Thoracic aorta (tissue), 2 donors: Measurements from ENCODE around the gene NF1. TPM values are rescaled to one million over a fixed set of nuclear protein-coding genes. Genes with fewer than 3 reads are reported as not detected.

Source experiments
- ATAC-seq: fragments of 150-250 bp; one replicate; pipeline ENCODE4 v1.8.0; 2017; ENCODE audit warnings: low read depth; ENCODE audit not compliant: insufficient number of reproducible peaks, low FRiP score
- DNase-seq: peaks from one replicate; pipeline ENCODE4 v3.0.0-alpha.2; 2020; ENCODE audit warnings: low spot score
- H3K27ac ChIP-seq, 2 donors: fragments of 200-600 bp; sonication (generic); 1 replicate in 1 of 2; 2 replicates in 1 of 2; pipeline ENCODE4 v1.5.1; 2016; ENCODE audit warnings: mild to moderate bottlenecking in 2 of 2, moderate library complexity in 2 of 2
- H3K27me3 ChIP-seq: fragments of 200-600 bp; sonication (generic); replicated peaks from 2 replicates; pipeline ENCODE4 v1.6.0; 2016; ENCODE audit warnings: mild to moderate bottlenecking; ENCODE audit not compliant: insufficient read depth
- H3K36me3 ChIP-seq: fragments of 200-600 bp; sonication (generic); one replicate; pipeline ENCODE4 v1.5.1; 2016
- H3K4me1 ChIP-seq, 2 donors: fragments of 200-600 bp; sonication (generic); 1 replicate in 1 of 2; 2 replicates in 1 of 2; pipeline versions ENCODE4 v1.5.1 to v1.6.0; 2016; ENCODE audit warnings: low read depth in 2 of 2, mild to moderate bottlenecking in 1 of 2; ENCODE audit not compliant: control insufficient read depth in 1 of 2
- H3K4me3 ChIP-seq: fragments of 200-600 bp; sonication (generic); 2 replicates; pipeline ENCODE4 v1.5.1; 2016; ENCODE audit warnings: mild to moderate bottlenecking
- H3K9me3 ChIP-seq: fragments of 200-600 bp; sonication (generic); 2 replicates; pipeline ENCODE4 v1.5.1; 2016
- CTCF ChIP-seq: fragments of 200-600 bp; sonication (generic); IDR thresholded peaks from one replicate; pipeline ENCODE4 v1.5.1; 2019; ENCODE audit warnings: antibody characterized with exemption
- total RNA-seq, 2 donors: library from RNA; depleted of rRNA; stranded (reverse); fragments of >200 nt; gene quantifications; one replicate each; pipeline versions ENCODE4 v1.1.0 to v1.2.3, GENCODE V29; 2016

Gene NF1
- total RNA-seq, 2 donors from 2014 or later, result 60.9 to 105 TPM

- ATAC-seq (no peak), DNase-seq (no peak)
- Histone ChIP-seq H3K36me3 (no peaks in the 10 kb centered on the region), H3K27me3 (no peaks in the 10 kb centered on the region), H3K4me3 (no peak overlapping the region), H3K9me3 (no peaks in the 10 kb centered on the region), H3K4me1 (peaks cover under 1 to 4% of the 10 kb centered on the region in 2 donors), H3K27ac (no peak overlapping the region)
- TF ChIP-seq CTCF, result no peak
Observed at GRCh38 chr17:31114956-31115555, 20.3 kb downstream of the NF1 start.

- Histone ChIP-seq H3K27me3 (no peaks in the 10 kb centered on the region), H3K9me3 (no peaks in the 10 kb centered on the region)
Observed at GRCh38 chr17:31116167-31116566, 21.4 kb downstream of the NF1 start.

GRCh38 chr17:31122746-31123145 is 28.0 kb downstream of the NF1 start:
- no peak for TF ChIP-seq CTCF
- Histone ChIP-seq H3K36me3 (no peaks in the 10 kb centered on the region), H3K9me3 (no peaks in the 10 kb centered on the region), H3K27ac (no peak overlapping the region), H3K4me3 (no peak overlapping the region), H3K27me3 (no peaks in the 10 kb centered on the region), H3K4me1 (peaks cover 5 to 12% of the 10 kb centered on the region in 2 donors)
- ATAC-seq (no peak), DNase-seq (no peak)

More at GRCh38 chr17:31116167-31116566, 21.4 kb downstream of the NF1 start:
- Histone ChIP-seq H3K4me3 (no peak overlapping the region), H3K27ac (no peak overlapping the region), H3K4me1 (peaks cover 0 to 4% of the 10 kb centered on the region in 2 donors), H3K36me3 (no peaks in the 10 kb centered on the region)
- DNase-seq (no peak), ATAC-seq (no peak)
- no peak for TF ChIP-seq CTCF

GRCh38 chr17:31126318-31126717 is 31.5 kb downstream of the NF1 start:
- H3K4me3 ChIP-seq, result no peak overlapping the region
- H3K27ac ChIP-seq, result no peak overlapping the region
- no peaks in the 10 kb centered on the region for H3K9me3 ChIP-seq
- no peaks in the 10 kb centered on the region for H3K36me3 ChIP-seq
- ATAC-seq (no peak), DNase-seq (no peak)
- no peak for TF ChIP-seq CTCF
- H3K27me3 ChIP-seq, result no peaks in the 10 kb centered on the region
- H3K4me1 ChIP-seq, result peaks cover 12 to 17% of the 10 kb centered on the region in 2 donors

- no peak overlapping the region for H3K4me3 ChIP-seq
- no peak for TF ChIP-seq CTCF
- peaks cover 5 to 17% of the 10 kb centered on the region in 2 donors for H3K4me1 ChIP-seq
- no peaks in the 10 kb centered on the region for H3K36me3 ChIP-seq
- H3K9me3 ChIP-seq, result no peaks in the 10 kb centered on the region
- DNase-seq, result no peak
- H3K27ac ChIP-seq, result no peak overlapping the region
- no peak for ATAC-seq
- no peaks in the 10 kb centered on the region for H3K27me3 ChIP-seq
Observed at GRCh38 chr17:31128241-31128640, 33.5 kb downstream of the NF1 start.
